Stimulated activated CD8-positive, alpha-beta memory T cell treated with anti-CD3 and anti-CD28 coated beads, Interleukin-15, amount 100 ng/mL, for 48 hours (primary cell): ENCODE data around the gene KCNN2.
A peak's percentile ranks its signal among the peaks of the same experiment; 100 is the strongest.
"Not testable (repeated sequence)": the region's sequence is repeated elsewhere in the genome, so short reads cannot be mapped to it uniquely, and the experiment has no call there.

Experiments
- DNase-seq, 2 donors: peaks; one replicate each; pipeline ENCODE4 v3.0.0-alpha.2; 2020; ENCODE audit warnings: low read depth in 2 of 2

Gene KCNN2

DNA sequence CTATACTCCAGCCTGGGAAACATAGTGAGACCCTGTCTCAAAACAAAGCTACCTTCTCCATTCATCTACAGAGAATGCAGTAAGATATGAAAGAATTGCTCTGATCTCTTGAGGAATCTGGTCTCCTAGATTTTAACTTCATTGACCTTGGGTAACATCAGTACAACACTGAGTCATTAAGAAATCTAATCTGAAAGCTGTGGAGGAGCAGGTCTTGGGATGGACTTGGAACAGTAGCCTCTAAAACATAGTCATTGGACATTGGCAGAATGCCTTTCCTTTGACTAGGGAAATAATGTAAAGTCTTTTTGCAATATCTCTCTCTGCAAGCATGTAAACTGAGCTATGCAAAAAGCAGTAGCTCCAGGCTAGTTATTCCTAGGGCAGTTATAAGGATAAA is 58.1 kb downstream of the KCNN2 start:
- no peak for DNase-seq

DNA sequence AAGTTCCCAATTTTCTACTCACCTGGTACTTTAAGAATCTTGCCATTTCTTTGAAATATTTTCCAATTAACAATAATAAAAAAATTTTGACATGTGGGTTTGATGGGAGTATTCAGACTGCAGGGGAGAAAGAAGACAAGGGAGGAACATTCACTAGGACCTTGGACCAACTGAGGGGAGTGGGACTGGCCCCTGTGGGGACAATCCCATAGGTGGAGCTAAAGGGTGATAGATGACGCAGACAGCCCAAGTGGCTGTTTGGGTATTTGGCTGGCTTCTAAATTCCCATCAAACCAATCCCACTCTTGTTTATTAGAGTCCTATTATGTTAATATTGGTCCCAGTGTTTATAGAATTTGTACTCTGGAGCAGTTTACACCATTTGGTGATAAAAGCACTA is 65.3 kb downstream of the KCNN2 start:
- DNase-seq: no peak

DNA sequence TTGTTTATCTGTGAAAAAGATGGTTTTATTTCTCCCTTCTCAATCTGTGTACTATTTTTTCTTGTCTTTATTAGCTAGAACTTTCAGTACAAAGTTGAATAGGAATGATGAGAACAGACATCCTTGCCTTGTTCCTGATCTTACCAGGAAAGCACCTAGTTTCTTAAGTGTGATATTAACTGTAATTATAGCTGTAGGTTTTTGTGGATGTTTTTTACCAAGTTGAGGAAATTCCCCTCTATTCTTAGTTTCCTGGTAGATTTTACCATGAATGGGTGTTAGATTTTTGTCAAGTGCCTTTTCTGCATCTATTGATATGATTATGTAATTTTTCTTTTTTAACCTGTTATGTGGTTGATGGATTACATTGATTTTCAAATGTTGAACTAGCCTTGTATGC is 68.7 kb downstream of the KCNN2 start:
- DNase-seq: no peak

GRCh38 chr5:114432684-114433083 is 70.8 kb downstream of the KCNN2 start:
- DNase-seq: not testable (repeated sequence)

DNA sequence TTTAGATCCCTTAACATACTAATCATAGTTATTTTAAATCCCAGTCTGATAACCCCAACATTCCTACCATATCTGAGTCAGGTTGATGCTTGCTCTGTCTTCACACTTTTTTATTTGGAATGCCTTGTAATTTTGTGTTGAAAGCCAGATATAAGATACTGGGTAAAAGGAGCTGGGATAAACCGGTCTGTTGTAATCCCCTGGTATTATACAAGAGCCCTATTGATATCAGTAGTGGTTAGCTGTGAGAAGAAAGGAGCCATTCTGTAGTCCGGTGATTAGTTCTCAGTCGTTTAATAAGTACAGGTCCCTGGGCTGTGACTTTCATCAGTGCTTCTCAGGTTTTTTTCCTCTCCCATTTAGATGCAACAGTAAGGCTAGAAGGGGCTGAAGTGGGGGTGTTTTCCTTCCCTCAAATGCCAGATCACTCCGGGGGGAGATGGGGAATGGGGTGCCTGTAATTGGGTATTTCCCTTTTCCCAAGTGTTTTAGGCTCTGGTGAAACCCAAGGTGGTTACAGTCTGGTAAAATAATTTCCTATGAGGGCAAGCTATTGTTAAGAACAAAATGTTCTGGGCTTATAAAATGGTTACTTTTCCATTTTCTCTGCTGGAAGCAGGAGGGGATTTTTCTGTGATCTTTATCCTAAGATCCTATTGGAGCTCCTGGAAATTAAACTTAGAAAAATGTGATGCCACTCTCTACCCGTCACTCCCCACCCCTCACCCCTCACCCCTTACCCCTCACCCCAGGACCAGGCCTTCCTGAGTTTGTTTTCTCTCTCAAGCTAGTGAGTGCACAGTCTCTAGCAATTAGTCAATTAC is 72.7 kb downstream of the KCNN2 start:
- DNase-seq: no peak

DNA sequence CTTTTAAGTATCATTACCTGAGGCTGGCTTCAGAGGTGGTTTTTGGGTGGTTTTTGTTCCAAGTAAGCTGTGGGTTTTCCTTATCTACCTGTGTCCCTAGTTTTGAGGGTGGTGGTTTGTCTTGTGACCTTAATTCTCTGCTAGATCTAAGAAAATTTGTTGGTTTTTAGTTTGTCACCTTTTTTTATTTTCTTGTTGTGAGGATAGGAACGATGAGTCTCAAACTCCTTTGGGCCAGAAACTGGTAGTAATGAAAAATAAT is 73.3 kb downstream of the KCNN2 start:
- no peak for DNase-seq

- DNase-seq: no peak
These were observed 74.0 kb downstream of the KCNN2 start for GRCh38 chr5:114435885-114436299.

DNA sequence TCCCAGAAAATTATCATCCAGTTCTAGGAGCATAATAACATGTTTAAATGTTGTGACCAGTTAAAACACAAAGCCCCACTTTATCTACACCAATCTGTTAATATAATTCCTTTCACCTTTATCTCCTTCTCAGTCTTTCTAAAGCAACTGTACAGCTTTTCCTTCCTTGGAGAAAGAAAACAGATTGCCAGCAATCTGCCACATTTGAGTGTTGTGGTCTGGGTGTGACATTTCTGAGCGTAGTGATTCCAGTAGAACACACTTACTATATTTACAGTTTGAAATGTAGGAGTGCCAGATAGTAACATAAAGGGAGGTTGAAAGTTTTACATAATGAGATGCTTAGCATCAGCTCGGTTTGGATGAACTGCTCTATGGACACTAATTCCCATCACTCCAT is 76.1 kb downstream of the KCNN2 start:
- no peak for DNase-seq

GRCh38 chr5:114438471-114438870 is 76.6 kb downstream of the KCNN2 start:
- DNase-seq: no peak

DNA sequence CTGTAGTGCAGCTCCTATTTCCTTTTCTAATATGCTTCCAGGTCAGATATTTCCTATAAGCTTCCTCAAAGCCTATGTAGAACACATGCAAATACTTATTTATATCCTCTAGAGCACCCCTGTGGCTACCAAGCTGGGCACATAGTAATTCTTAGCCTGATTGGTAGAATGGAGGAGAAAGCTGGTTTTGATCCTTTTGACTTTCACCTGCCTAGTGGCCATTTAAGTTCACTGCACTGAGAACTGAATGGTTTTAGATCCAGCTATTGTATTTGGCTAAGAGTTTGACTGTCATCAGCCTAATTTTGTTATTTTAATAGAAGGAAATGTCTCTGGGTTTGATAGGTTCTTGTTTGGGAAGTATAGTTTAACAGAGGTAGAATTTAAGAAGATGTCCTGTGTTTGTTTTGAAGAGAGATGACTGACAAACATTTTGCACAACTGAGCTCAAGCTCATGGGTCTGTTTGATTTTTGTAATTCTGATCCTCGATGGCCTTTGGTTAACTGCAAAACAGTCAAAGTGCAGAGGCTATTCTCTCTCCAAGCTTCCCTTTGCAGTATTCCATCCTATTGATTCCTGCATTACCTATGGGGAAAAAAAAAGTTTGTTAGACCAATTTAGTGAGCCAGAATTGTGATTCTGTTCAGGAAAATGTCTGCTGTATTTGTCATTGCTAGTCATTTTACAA is 85.4 kb downstream of the KCNN2 start:
- no peak for DNase-seq

GRCh38 chr5:114448481-114448880 is 86.6 kb downstream of the KCNN2 start:
- DNase-seq: no peak

GRCh38 chr5:114449860-114450421 is 88.1 kb downstream of the KCNN2 start:
- DNase-seq: peak; percentile 8 to 16

DNA sequence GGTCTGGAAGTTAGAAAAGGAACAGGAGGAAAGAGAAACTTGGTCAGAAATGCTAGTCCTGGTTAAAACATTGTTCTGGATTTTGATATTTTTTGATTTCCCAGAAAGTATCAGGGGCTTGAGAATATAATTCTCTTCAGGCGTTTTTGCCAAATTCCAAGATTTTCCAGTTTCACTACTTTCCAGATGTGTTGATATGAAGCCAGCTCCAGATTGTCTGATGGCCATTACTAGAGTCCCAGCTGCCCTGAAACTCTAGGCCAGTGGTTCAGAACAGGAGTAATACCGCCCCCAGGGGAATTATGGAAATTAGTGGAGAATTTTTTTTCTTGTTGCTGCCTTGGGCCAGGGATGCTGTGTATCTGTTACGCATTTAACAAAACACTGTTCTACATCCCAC is 88.6 kb downstream of the KCNN2 start:
- no peak for DNase-seq

GRCh38 chr5:114458726-114459125 is 96.9 kb downstream of the KCNN2 start:
- no peak for DNase-seq

DNA sequence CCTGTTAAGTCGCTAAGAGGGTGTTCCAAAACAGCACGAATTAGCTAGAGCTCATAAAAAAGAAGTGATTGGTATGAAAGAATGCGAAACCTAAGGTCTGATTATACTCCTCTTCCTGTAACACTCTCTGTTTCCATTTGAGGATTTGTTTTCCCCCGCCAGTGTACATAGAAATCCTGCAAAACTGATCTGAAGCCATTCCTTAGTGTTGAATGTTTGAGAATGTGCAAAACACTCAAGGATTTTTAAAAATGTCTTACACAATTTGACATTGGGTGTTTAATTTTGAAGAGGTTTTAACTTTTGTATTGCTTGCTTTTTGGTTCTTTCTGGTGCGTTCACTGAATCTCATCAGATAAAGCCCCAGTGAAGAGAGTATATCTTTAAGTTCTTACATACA is 105.3 kb downstream of the KCNN2 start:
- DNase-seq: no peak

DNA sequence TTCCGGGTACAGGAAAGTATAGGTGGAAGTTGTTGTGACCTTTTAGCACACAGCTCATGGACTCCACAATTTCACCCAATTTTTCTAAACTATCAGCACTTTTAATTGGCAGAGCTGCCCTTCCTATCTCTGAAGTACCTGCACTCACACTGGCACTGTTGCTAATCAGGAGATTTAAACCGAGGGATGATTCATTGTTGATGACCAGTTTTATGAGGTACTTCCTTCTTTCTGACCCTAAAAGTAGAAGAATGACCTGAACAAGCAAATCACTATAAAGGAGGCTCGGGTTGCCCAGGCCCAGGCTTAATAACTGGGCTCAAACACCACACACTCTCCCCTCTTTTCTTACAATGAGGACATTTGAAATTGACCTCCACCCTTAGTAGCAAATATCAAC is 105.9 kb downstream of the KCNN2 start:
- no peak for DNase-seq

DNA sequence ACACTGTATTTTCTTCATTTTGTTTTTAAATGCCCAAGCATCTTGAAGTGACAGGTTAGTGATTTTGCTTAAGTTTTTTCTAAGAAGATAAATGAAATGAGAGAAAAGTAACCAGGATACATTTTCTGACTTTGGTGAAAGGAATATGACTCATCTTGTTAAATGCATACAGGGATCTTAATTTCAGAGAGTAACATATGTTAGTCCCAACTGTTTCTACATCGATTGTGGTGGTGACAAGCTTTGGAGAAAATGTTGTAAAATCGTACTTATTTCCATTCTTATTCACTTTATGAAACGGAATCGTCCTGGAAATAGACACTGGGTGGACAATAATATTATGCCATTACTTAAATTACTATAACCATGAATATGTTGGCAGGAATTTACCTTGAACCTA is 107.5 kb downstream of the KCNN2 start:
- DNase-seq: no peak

DNA sequence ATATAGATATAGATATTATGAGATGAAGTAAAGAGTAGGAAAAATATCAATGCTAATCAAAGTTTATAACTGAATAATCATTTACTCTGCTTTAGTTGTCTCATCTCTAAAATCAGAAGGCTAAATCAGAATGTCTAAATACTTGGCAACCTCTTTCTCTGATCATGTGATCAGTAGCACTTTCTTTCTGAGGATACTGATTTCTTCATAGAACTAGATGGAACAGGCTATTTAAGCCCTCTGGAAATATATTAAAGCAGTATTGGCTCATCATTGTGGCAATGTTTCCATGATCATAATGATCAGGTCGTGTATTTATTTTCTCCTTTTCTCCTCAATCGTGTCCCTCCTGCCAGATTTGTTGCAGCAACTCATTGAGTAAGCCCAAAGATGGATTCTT is 109.7 kb downstream of the KCNN2 start:
- DNase-seq: no peak

DNA sequence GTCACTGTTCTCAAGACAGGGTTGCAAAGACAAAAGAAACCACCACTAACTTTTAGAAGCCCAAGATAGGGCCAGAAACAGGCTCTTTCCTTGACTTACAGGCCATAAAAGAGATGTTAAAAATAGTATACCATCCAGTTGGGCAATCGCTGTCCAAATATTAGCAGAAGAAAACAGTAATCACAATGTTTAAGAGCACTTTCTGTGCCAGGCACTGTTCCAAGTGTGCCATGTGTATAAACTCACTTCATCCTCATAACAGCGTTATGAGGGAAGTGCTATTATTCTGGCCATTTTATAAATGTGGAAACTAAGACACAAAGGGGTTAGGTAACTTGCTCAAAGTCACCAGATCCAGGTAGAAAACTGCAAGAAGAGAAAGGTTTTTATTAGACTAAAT is 111.7 kb downstream of the KCNN2 start:
- no peak for DNase-seq

- no peak for DNase-seq
These were observed 116.0 kb downstream of the KCNN2 start for GRCh38 chr5:114477816-114478334.

DNA sequence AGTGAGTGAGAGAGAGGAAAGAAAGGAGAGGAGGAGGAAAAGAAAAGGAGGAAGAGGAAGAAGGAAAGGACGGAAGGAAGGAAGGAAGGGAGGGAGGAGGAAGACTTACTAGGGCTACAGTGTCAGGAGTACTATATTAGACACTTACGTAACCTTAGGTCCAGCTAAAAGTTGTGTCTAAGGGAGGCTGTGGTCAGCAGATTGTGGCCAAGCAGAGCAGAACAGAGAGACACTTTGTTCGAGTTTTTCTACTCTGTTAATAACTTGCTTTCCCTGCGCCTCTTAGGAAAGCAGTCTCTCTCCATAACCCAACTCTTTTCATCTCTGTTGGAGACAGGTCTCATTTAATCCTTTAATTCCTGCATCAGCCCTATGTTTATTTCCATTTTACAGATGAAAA is 138.9 kb downstream of the KCNN2 start:
- no peak for DNase-seq

DNA sequence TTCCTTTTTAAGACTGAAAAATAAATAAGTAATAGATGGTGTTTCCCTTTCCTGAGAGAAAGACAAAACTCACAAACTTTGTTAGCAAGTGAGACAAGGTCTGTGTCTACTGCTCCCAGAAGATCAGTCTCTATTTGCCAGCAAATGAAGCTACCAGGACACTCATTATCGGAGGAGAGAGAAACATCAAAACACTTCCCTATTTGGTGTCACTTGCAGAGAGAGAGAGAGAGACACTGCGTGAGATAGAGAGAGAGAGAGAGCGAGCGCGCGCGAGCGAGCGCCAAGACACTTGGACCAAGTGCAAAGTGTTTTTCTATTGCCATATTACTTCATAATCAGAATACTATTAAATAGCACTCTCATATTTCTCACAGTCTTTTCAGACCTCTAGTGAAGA is 142.7 kb downstream of the KCNN2 start:
- DNase-seq: no peak

- DNase-seq: no peak
These were observed 162.4 kb downstream of the KCNN2 start for GRCh38 chr5:114524221-114524620.
